ENCODE measurements around the gene TTLL9. TPM values are rescaled to one million over a fixed set of nuclear protein-coding genes. Genes with fewer than 3 reads are reported as not detected.

Gene TTLL9
- total RNA-seq, 4 donors from 2014 or later, result 0.17 to 0.34 TPM; not detected in 2

DNA sequence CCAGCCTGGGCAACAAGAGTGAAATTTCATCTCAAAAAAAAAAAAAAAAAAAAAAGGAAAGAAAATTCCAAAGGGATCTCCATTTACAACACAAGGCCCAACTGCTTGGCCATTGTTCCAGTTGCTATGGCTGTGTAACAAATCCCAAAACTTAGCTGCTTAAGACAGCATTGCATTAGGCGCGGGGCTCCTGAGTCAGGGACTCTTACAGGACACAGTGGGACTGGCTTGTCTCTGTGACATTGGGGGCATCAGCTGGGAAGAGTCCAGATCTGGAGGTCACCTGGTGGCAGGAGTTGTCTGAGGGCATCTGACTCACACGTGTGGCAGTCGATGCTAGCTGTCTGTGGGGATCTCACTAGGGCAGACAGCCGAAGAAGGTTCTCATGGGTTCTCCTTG lies 35.6 kb downstream of the TTLL9 start:
- intact Hi-C loops (cut with DNase I), result no loop called here
- TF ChIP-seq EP300 (IDR thresholded peaks at IDR 0.05), result no peak
- TF ChIP-seq POLR2AphosphoS5 (IDR thresholded peaks at IDR 0.05), result no peak
- TF ChIP-seq POLR2A (IDR thresholded peaks at IDR 0.05; ENCODE audit: low read depth), result no peak
- no peak for TF ChIP-seq CTCF (IDR thresholded peaks at IDR 0.05)
- no peaks in the 10 kb centered on the region for H3K27me3 ChIP-seq
- WGBS, result 77% methylated on average over 5 of the region's 5 CpGs
- H3K27ac ChIP-seq (replicated peaks in 1 of 4), result no peak overlapping the region
- no peak for DNase-seq (ENCODE audit: extremely low spot score)
- H3K4me3 ChIP-seq, result no peak overlapping the region
- H3K4me1 ChIP-seq, result no peaks in the 10 kb centered on the region
- H3K9me3 ChIP-seq, result no peaks in the 10 kb centered on the region
- H3K36me3 ChIP-seq, result no peaks in the 10 kb centered on the region

DNA sequence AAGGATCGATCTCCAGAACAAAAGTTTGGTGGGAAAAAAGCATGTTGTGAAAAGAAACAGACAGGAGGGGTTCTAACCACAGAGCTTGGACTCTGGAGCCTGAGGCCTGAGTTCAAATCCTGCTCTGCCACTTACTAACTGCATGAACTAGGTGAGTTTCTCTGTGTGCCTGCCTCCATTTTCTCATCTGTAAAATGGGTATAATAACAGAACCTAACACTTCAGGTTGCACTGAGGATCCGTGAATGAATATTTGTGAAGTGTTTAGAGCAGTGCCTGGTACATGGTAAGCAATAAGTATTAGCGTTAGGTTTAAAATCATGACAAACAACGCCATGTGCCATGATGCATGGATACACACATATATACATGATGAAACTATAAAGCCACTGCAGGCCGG lies 36.6 kb downstream of the TTLL9 start:
- Histone ChIP-seq H3K27ac (replicated peaks in 1 of 4) (no peak overlapping the region), H3K4me3 (no peak overlapping the region), H3K36me3 (no peaks in the 10 kb centered on the region), H3K4me1 (no peaks in the 10 kb centered on the region), H3K27me3 (no peaks in the 10 kb centered on the region), H3K9me3 (no peaks in the 10 kb centered on the region)
- DNase-seq (ENCODE audit: extremely low spot score), result no peak
- TF ChIP-seq POLR2AphosphoS5 (IDR thresholded peaks at IDR 0.05) (no peak), CTCF (IDR thresholded peaks at IDR 0.05) (no peak), EP300 (IDR thresholded peaks at IDR 0.05) (no peak), POLR2A (IDR thresholded peaks at IDR 0.05; ENCODE audit: low read depth) (no peak)
- 93% methylated on average over 5 of the region's 5 CpGs for WGBS
- intact Hi-C loops (cut with DNase I), result no loop called here

DNA sequence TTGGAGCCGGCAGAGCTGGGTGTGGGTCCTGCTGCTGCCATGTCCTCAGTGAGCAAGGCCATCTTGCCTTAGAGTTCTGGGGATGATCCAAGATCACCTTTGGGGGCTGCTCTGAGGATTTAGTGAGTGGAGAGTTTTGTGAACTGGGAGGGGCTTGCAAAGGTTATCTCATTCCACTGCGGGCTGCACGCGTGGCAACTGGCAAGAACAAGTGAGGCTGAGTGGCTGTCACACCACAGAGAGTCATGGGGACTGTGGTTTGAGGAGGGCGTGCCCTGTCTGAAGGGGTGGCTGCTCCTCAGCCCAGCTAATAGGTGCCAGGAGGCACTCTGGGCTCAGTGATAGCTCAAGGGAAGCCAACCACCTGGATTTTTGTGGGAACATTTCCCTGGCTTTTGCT lies 37.6 kb downstream of the TTLL9 start:
- Histone ChIP-seq H3K4me1 (no peaks in the 10 kb centered on the region), H3K4me3 (no peak overlapping the region), H3K9me3 (no peaks in the 10 kb centered on the region), H3K27me3 (no peaks in the 10 kb centered on the region), H3K27ac (replicated peaks in 1 of 4) (no peak overlapping the region), H3K36me3 (no peaks in the 10 kb centered on the region)
- TF ChIP-seq CTCF (IDR thresholded peaks at IDR 0.05) (no peak), POLR2AphosphoS5 (IDR thresholded peaks at IDR 0.05) (no peak), POLR2A (IDR thresholded peaks at IDR 0.05; ENCODE audit: low read depth) (no peak), EP300 (IDR thresholded peaks at IDR 0.05) (no peak)
- no peak for DNase-seq (ENCODE audit: extremely low spot score)
- intact Hi-C loops (cut with DNase I), result no loop called here
- WGBS, result 75% methylated on average over 5 of the region's 5 CpGs

DNA sequence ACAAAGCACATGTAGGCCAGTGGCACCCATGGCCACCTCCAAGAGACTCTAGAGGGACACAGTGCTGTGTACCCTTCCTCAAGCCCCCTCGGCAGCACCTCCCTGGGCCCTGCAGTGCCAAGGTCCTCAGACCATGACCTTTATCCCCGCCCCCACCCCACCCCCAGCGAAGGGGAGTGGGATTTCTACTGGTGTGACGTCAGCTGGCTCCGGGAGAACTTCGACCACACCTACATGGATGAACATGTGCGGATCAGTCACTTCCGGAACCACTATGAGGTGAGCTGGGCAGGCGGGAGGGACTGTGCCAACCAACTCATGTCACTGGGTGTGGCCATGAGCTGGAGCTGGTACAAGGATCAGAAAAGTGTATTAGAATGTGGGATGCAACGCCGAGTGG lies 38.0 kb downstream of the TTLL9 start:
- H3K27me3 ChIP-seq, result no peaks in the 10 kb centered on the region
- WGBS, result 89% methylated on average over 6 of the region's 11 CpGs
- no peak for DNase-seq (ENCODE audit: extremely low spot score)
- H3K4me1 ChIP-seq, result no peaks in the 10 kb centered on the region
- H3K27ac ChIP-seq (replicated peaks in 1 of 4), result no peak overlapping the region
- no peaks in the 10 kb centered on the region for H3K9me3 ChIP-seq
- H3K4me3 ChIP-seq, result no peak overlapping the region
- TF ChIP-seq POLR2AphosphoS5 (IDR thresholded peaks at IDR 0.05), result no peak
- TF ChIP-seq EP300 (IDR thresholded peaks at IDR 0.05), result no peak
- TF ChIP-seq POLR2A (IDR thresholded peaks at IDR 0.05; ENCODE audit: low read depth), result no peak
- TF ChIP-seq CTCF (IDR thresholded peaks at IDR 0.05), result no peak
- H3K36me3 ChIP-seq, result no peaks in the 10 kb centered on the region
- intact Hi-C loops (cut with DNase I), result no loop called here
